RWPE1 (cell line): ENCODE results near the gene ZNF736.
"Not testable (repeated sequence)": the region's sequence is repeated elsewhere in the genome, so short reads cannot be mapped to it uniquely, and the experiment has no call there.

Experiments
- CTCF ChIA-PET: fragments of 350-600 bp; sonication (Branson Sonifier 250); formaldehyde crosslinking; extraction: SDS; loops from one replicate; lab custom pipeline; 2021; lab: Yijun Ruan, JAX
- POLR2A ChIA-PET: fragments of 400-600 bp; formaldehyde crosslinking; extraction: SDS; loops from one replicate; lab custom pipeline; 2020; ENCODE audit warnings: antibody characterized with exemption; ENCODE audit not compliant: low non-redundant PET; lab: Yijun Ruan, JAX
- DNase-seq: peaks from one replicate; pipeline ENCODE4 v3.0.0; 2012; ENCODE audit warnings: low spot score
- H3K27ac ChIP-seq: fragments of 450-650 bp; 2 replicates; pipeline ENCODE4 v1.5.1; 2017
- CTCF ChIP-seq: fragments of 450-650 bp; conservative IDR thresholded peaks from 2 replicates; pipeline ENCODE4 v1.5.1; 2017; ENCODE audit warnings: low read depth, mild to moderate bottlenecking

ZNF736 gene

GRCh38 chr7:64307254-64308015, 6.3 kb upstream of the ZNF736 start:
- ChIA-PET POLR2A (no interaction called here), CTCF (no interaction called here)
- peak overlapping the region; percentile 48 for H3K27ac ChIP-seq
- DNase-seq: peak; percentile 36
- TF ChIP-seq CTCF: no peak

GRCh38 chr7:64308016-64308270, 5.8 kb upstream of the ZNF736 start:
- no peak for DNase-seq
- ChIA-PET CTCF (no interaction called here), POLR2A (no interaction called here)

GRCh38 chr7:64310426-64310825, 3.3 kb upstream of the ZNF736 start:
- H3K27ac ChIP-seq: no peak overlapping the region
- DNase-seq: no peak
- ChIA-PET CTCF (no interaction called here), POLR2A (no interaction called here)
- TF ChIP-seq CTCF: no peak

More at GRCh38 chr7:64308016-64308270, 5.8 kb upstream of the ZNF736 start:
- H3K27ac ChIP-seq: peak overlapping the region; percentile 48
- no peak for TF ChIP-seq CTCF

GRCh38 chr7:64312826-64313225, 935 bp upstream of the ZNF736 start:
- CTCF ChIA-PET: no interaction called here
- POLR2A ChIA-PET: no interaction called here
- DNase-seq: no peak
- no peak for TF ChIP-seq CTCF
- peak overlapping the region; percentile 81 for H3K27ac ChIP-seq

- CTCF ChIA-PET: interaction anchor here (0.5 kb wide), 1 partner anchor 426 kb away, joined by 3 read pairs; no protein-coding TSS in a partner anchor
- H3K27ac ChIP-seq: peak overlapping the region; percentile 81
- no peak for TF ChIP-seq CTCF
- DNase-seq: no peak
- POLR2A ChIA-PET: no interaction called here
Observed at GRCh38 chr7:64314566-64314965, 805 bp downstream of the ZNF736 start.

- POLR2A ChIA-PET: not testable (repeated sequence)
Observed at GRCh38 chr7:64316031-64316742, 2.4 kb downstream of the ZNF736 start.

More at GRCh38 chr7:64316031-64316742, 2.4 kb downstream of the ZNF736 start:
- CTCF ChIA-PET, DNase-seq, H3K27ac ChIP-seq: not testable (repeated sequence)
